Subcutaneous abdominal adipose tissue (tissue), 5 donors: ENCODE data around the gene CETN2.

Source experiments
- H3K27ac ChIP-seq: one replicate; pipeline ENCODE4 v1.7.0; 2013; ENCODE audit warnings: low read depth, mild to moderate bottlenecking, inconsistent platforms, low read length, moderate library complexity
- H3K27me3 ChIP-seq, 5 donors: one replicate each; pipeline ENCODE4 v1.7.0; 2013; ENCODE audit warnings: low read length in 5 of 5, inconsistent platforms in 1 of 5; ENCODE audit not compliant: control insufficient read depth in 5 of 5, insufficient read depth in 4 of 5
- H3K36me3 ChIP-seq, 5 donors: one replicate each; pipeline ENCODE4 v1.7.0; 2013; ENCODE audit warnings: low read length in 5 of 5; ENCODE audit not compliant: control insufficient read depth in 5 of 5, insufficient read depth in 5 of 5
- H3K4me1 ChIP-seq, 5 donors: one replicate each; pipeline ENCODE4 v1.7.0; 2013; ENCODE audit warnings: low read length in 5 of 5, mild to moderate bottlenecking in 3 of 5, moderate library complexity in 1 of 5; ENCODE audit not compliant: control insufficient read depth in 5 of 5, insufficient read depth in 5 of 5
- H3K4me3 ChIP-seq, 5 donors: one replicate each; pipeline ENCODE4 v1.7.0; 2013; ENCODE audit warnings: low read length in 5 of 5, low read depth in 1 of 5
- H3K9ac ChIP-seq, 5 donors: one replicate each; pipeline ENCODE4 v1.7.0; 2013; ENCODE audit warnings: low read length in 5 of 5, mild to moderate bottlenecking in 4 of 5, moderate library complexity in 3 of 5
- H3K9me3 ChIP-seq, 5 donors: one replicate each; pipeline ENCODE4 v1.7.0; 2013; ENCODE audit warnings: low read length in 5 of 5; ENCODE audit not compliant: control insufficient read depth in 5 of 5
- donor health status: healthy.
- donor health status: healthy.
- donor health status: healthy.
- donor health status: healthy.
- donor health status: healthy.

Gene CETN2

DNA sequence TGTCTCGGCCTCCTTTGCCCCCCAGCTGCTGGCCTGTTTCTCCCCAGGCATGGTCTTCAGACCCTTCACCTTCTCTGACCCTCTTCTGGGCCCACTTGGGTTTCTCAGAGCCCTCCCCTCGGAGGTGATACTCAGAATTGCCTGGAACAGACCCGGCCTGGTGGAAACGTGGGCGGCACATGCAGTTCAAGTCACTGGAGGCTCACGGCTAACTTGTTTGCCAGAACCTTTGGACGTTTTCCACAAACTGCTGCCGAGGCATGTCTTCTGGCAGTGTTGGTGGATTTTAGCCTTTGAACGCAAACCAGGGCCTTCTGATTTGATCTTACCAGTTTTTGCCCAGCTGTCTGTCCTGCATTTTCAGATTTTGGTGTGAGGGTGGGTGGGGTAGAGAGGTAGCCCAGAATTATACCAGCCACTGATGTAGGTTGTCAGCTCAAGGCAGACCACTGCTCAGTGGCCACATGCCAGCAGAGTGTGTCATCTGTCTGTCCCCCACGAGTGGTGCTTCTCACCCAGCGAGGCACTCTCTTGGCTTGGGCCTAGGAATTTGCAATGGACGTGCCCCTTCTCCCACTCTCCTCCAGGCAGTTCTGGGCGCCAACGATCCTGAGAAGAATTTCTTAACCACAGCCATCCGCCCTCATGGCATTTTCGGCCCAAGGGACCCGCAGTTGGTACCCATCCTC, 34.8 kb upstream of the CETN2 start:
- H3K4me1 ChIP-seq = peaks cover 0 to 10% (median 3%) of the 10 kb centered on the region in 5 donors
- no peak overlapping the region for H3K9ac ChIP-seq
- H3K36me3 ChIP-seq = peaks cover 0 to 66% (median 41%) of the 10 kb centered on the region in 5 donors
- H3K27ac ChIP-seq = no peak overlapping the region
- no peaks in the 10 kb centered on the region for H3K27me3 ChIP-seq
- H3K9me3 ChIP-seq = peaks cover 0 to 6% (median 0%) of the 10 kb centered on the region in 5 donors
- no peak overlapping the region for H3K4me3 ChIP-seq

DNA sequence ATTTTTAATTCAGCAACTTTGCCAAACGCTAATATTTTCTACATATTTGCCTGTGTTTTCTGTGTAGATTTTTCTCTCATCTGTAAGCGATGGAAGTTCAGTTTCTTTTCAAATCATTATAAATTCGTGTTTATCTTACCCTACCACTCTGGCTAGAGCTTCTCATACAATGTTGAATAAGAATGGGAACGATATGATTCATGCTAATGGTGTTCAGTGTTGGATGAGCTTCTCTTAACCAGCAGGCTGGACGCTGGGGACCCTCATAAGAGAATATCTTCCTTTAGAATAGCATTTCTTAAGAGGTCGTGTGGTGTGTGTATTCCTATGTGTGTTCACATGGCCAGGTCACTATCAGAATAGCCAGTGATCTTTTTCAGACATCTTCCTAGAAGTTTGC, 31.3 kb upstream of the CETN2 start:
- H3K36me3 ChIP-seq = peaks cover 0 to 52% (median 28%) of the 10 kb centered on the region in 5 donors
- peaks cover 0 to 10% (median 3%) of the 10 kb centered on the region in 5 donors for H3K4me1 ChIP-seq
- H3K27ac ChIP-seq = no peak overlapping the region
- no peaks in the 10 kb centered on the region for H3K27me3 ChIP-seq
- H3K9ac ChIP-seq = no peak overlapping the region
- no peak overlapping the region for H3K4me3 ChIP-seq
- H3K9me3 ChIP-seq = peaks cover 0 to 6% (median 0%) of the 10 kb centered on the region in 5 donors

DNA sequence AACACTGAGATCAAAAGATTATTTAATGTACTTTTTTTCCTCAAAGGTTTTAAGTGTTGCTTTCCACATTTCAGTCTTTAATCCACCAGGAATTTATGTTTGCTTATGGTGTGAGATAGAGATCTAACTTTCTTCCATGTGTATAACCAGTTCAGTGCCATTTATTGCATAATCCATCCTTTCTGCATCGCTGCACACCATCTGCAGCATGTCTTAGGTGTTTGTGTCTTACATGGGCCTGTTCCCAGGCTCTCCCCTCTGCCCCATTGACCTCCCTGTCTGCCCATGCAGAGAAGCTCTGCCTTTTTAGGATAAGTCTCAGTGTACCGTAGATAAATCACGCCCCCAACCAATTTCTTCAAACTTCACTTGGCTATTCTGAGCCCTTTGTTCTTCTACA, 30.6 kb upstream of the CETN2 start:
- Histone ChIP-seq H3K9me3 (peaks cover 0 to 3% (median 0%) of the 10 kb centered on the region in 5 donors), H3K4me1 (peaks cover 0 to 10% (median 0%) of the 10 kb centered on the region in 5 donors), H3K4me3 (no peak overlapping the region), H3K9ac (no peak overlapping the region), H3K27ac (no peak overlapping the region), H3K36me3 (peaks cover 0 to 46% (median 23%) of the 10 kb centered on the region in 5 donors), H3K27me3 (no peaks in the 10 kb centered on the region)

DNA sequence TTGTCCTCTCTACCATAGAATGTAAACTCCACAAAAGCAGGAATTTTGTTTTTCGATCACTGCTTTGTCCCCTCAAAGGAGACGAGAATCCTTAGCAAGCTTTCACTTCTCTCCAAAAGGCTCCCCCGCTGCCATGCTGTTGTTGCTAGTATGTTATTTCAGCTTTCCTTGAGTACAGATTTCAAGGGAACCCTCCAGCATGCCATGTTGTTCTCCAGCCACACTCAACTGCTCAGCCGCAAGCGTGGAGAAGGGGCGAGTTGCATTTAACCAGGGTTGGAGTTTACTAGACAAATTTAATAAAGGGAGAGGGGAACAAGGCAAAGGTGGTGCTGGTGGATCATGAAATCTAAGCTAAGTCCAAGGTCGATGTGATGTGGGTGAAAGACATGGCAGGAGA, 23.4 kb upstream of the CETN2 start:
- H3K9ac ChIP-seq = no peak overlapping the region
- H3K36me3 ChIP-seq = peaks cover 0 to 37% (median 29%) of the 10 kb centered on the region in 5 donors
- H3K4me3 ChIP-seq = no peak overlapping the region
- no peak overlapping the region for H3K27ac ChIP-seq
- H3K9me3 ChIP-seq = peaks cover 0 to 7% (median 0%) of the 10 kb centered on the region in 5 donors
- H3K4me1 ChIP-seq = no peaks in the 10 kb centered on the region
- H3K27me3 ChIP-seq = peaks cover 0 to 4% (median 0%) of the 10 kb centered on the region in 5 donors

DNA sequence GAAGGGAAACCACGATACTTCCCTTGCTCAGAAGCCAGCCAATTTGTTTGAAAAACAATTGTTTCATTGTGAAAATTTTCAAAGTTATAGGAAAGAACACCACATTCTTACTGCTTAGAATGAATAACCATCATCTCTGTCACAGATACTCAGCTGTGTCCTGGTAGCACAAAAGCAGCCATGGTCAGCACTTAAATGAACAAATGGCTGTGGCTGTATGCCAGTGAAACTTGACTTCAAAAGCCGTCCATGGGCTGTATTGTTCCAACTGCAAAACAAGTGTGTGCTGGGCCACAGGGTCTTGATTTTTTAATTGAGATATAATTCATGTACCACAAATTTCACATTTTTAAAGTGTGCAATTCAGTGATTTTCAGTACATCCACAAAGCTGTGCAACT, 19.9 kb upstream of the CETN2 start:
- no peak overlapping the region for H3K27ac ChIP-seq
- no peak overlapping the region for H3K9ac ChIP-seq
- H3K9me3 ChIP-seq = peaks cover 0 to 7% (median 2%) of the 10 kb centered on the region in 5 donors
- H3K4me1 ChIP-seq = no peaks in the 10 kb centered on the region
- H3K4me3 ChIP-seq = no peak overlapping the region
- H3K27me3 ChIP-seq = peaks cover 0 to 4% (median 2%) of the 10 kb centered on the region in 5 donors
- H3K36me3 ChIP-seq = peaks cover 0 to 42% (median 34%) of the 10 kb centered on the region in 5 donors

DNA sequence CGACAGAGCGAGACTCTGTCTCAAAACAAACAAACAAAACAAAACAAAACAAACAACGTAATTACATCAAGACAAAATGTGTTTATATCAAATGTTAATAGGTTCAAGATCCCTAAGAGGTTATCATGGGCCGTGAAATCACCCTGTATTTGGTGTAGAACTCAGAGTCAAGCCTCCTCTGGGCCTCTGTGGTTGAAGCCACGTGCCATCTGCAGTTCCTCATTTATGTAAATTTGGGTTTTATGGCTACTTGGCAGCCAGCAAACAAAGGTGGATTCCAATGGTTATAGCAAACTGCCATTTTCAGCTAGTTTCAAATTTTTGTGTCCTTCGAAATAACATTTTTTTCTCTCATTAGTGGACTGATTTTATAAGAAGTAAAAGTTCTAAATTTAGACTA, 16.7 kb upstream of the CETN2 start:
- Histone ChIP-seq H3K27me3 (peaks cover 0 to 10% (median 3%) of the 10 kb centered on the region in 5 donors), H3K9ac (no peak overlapping the region), H3K36me3 (peaks cover 0 to 33% (median 28%) of the 10 kb centered on the region in 5 donors)

DNA sequence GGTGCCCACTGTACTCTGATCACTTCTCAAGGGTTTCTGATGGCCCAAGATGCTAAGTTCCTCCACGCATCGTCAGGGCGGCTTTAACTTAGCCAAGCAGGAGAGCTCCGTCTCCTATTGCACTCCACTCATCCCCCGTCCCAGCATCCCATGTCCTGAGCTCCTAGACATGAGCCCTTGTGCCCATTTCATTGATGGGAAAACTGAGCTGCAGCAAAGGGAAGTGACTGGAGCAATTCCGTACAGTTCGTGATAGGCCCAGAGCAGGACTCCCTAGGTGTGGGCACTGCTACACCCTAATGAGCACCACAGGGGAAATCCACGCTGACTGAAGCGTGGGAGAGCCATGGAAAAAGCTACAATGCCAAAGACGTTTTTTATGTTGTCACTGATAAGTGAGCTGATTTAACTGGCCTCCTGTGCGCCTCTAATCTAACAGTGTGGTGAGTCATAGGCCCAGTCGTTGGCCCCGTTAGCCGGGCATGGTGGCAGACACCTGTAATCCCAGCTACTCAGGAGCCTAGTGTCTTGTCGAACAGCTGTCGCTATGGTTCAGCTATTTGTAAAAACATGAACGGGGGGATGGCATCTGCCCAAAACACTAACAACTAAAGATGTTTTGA, 15.2 kb upstream of the CETN2 start:
- Histone ChIP-seq H3K4me3 (no peak overlapping the region), H3K9me3 (peaks cover 0 to 12% (median 0%) of the 10 kb centered on the region in 5 donors), H3K36me3 (peaks cover 0 to 19% (median 16%) of the 10 kb centered on the region in 5 donors), H3K27me3 (peaks cover 0 to 10% (median 3%) of the 10 kb centered on the region in 5 donors), H3K4me1 (peaks cover 0 to 3% (median 0%) of the 10 kb centered on the region in 5 donors), H3K27ac (no peak overlapping the region), H3K9ac (no peak overlapping the region)

More for the DNA sequence above, 16.7 kb upstream of the CETN2 start:
- no peak overlapping the region for H3K27ac ChIP-seq
- H3K4me3 ChIP-seq = no peak overlapping the region
- peaks cover 0 to 3% (median 0%) of the 10 kb centered on the region in 5 donors for H3K4me1 ChIP-seq
- peaks cover 0 to 12% (median 7%) of the 10 kb centered on the region in 5 donors for H3K9me3 ChIP-seq

DNA sequence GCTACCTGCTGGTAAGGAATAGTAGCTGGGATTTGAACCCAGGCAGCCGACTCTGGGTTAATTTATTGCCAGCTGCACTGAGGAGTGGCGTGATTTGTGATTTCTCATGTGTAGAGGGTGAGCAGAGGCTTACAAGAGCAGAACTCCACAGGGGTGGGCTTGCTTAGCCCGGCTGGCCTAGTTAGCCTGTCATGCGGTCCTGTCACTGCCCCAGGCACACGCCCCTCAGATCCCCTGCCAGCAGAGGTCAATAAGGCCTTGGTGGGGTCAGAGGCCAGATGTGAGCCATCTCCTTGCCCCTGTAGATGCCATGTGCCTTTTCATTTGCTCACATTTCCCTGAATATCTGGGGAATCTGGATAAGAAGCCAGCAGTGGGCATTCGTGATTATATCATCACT, 13.7 kb upstream of the CETN2 start:
- peaks cover 0 to 3% (median 0%) of the 10 kb centered on the region in 5 donors for H3K4me1 ChIP-seq
- H3K9me3 ChIP-seq = peaks cover 0 to 12% (median 0%) of the 10 kb centered on the region in 5 donors
- H3K4me3 ChIP-seq = no peak overlapping the region
- H3K27ac ChIP-seq = no peak overlapping the region
- peaks cover 0 to 10% (median 7%) of the 10 kb centered on the region in 5 donors for H3K36me3 ChIP-seq
- H3K9ac ChIP-seq = no peak overlapping the region
- H3K27me3 ChIP-seq = peaks cover 0 to 10% (median 3%) of the 10 kb centered on the region in 5 donors

DNA sequence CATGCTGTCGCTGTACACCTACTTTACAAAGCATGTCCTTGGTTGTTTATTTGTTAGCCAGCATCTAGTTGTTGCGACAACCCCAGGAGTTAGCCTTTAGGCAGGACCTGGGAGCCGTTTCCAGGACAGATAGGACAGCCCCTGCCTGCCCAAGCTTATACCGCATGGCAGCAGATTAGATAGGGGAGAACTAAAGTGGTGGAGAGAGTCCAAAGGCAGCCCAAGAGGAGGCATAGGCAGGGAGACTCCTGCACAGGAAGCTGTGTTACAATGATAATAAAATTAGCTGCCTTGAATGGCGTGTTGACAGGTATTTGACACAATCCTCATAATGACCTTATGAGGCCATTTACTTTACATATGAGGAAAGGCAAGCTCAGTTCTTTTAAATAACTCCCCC, 13.3 kb upstream of the CETN2 start:
- Histone ChIP-seq H3K9me3 (peaks cover 0 to 12% (median 0%) of the 10 kb centered on the region in 5 donors), H3K36me3 (peaks cover 0 to 10% (median 6%) of the 10 kb centered on the region in 5 donors), H3K4me3 (no peak overlapping the region), H3K27me3 (peaks cover 0 to 10% (median 3%) of the 10 kb centered on the region in 5 donors), H3K27ac (no peak overlapping the region), H3K4me1 (peaks cover 0 to 3% (median 0%) of the 10 kb centered on the region in 5 donors), H3K9ac (no peak overlapping the region)
